ENCODE results near the gene RABL6. TPM values are rescaled to one million over a fixed set of nuclear protein-coding genes. Genes with fewer than 3 reads are reported as not detected.
"Not testable (repeated sequence)": the region's sequence is repeated elsewhere in the genome, so short reads cannot be mapped to it uniquely, and the experiment has no call there.

The RABL6 gene
- polyA plus RNA-seq, 1 experiment, result 35.4 TPM

GRCh38 chr9:136865041-136865767 is 57.5 kb downstream of the RABL6 start:
- POLR2A ChIA-PET, result no interaction called here
- Histone ChIP-seq H3K9me3 (ENCODE audit: control insufficient read depth, insufficient read depth, low read length) (peaks cover 24% of the 10 kb centered on the region), H3K27ac (ENCODE audit: low read depth, low read length) (peak overlapping the region; percentile 2)

GRCh38 chr9:136865768-136866103 is 58.0 kb downstream of the RABL6 start:
- H3K27ac ChIP-seq (ENCODE audit: low read depth, low read length), result no peak overlapping the region
- no peak for DNase-seq (ENCODE audit: low read depth, low spot score)
- ChIA-PET CTCF (no interaction called here), POLR2A (interaction anchor here (0.5 to 1.0 kb wide), 4 partner anchors 16 to 196 kb away, joined by 3 to 5 read pairs (median 4); partner anchors contain the start of gene PAXX)
- H3K27me3 ChIP-seq (ENCODE audit: control insufficient read depth, insufficient read depth, low read length), result no peaks in the 10 kb centered on the region
- no peak for TF ChIP-seq CTCF (IDR thresholded peaks at IDR 0.05; ENCODE audit: low read depth, low read length)
- H3K9me3 ChIP-seq (ENCODE audit: control insufficient read depth, insufficient read depth, low read length), result peaks cover 27% of the 10 kb centered on the region
- H3K4me3 ChIP-seq (ENCODE audit: low read depth, low read length), result peak overlapping the region; percentile 90

More at GRCh38 chr9:136865041-136865767, 57.5 kb downstream of the RABL6 start:
- no peaks in the 10 kb centered on the region for H3K27me3 ChIP-seq (ENCODE audit: control insufficient read depth, insufficient read depth, low read length)
- TF ChIP-seq CTCF (IDR thresholded peaks at IDR 0.05; ENCODE audit: low read depth, low read length), result no peak
- DNase-seq (ENCODE audit: low read depth, low spot score), result no peak
- CTCF ChIA-PET, result no interaction called here
- peak overlapping the region; percentile 90 for H3K4me3 ChIP-seq (ENCODE audit: low read depth, low read length)

- DNase-seq (ENCODE audit: low read depth, low spot score); POLR2A ChIA-PET; CTCF ChIA-PET; H3K27ac ChIP-seq (ENCODE audit: low read depth, low read length); H3K27me3 ChIP-seq (ENCODE audit: control insufficient read depth, insufficient read depth, low read length): not testable (repeated sequence)
- peak overlapping the region; percentile 90 for H3K4me3 ChIP-seq (ENCODE audit: low read depth, low read length)
- H3K9me3 ChIP-seq (ENCODE audit: control insufficient read depth, insufficient read depth, low read length), result peaks cover 32% of the 10 kb centered on the region
These were observed 59.2 kb downstream of the RABL6 start for GRCh38 chr9:136866898-136867421.

GRCh38 chr9:136867480-136867879 is 59.7 kb downstream of the RABL6 start:
- Histone ChIP-seq H3K4me3 (ENCODE audit: low read depth, low read length) (no peak overlapping the region), H3K27me3 (ENCODE audit: control insufficient read depth, insufficient read depth, low read length) (no peaks in the 10 kb centered on the region), H3K9me3 (ENCODE audit: control insufficient read depth, insufficient read depth, low read length) (peaks cover 36% of the 10 kb centered on the region), H3K27ac (ENCODE audit: low read depth, low read length) (no peak overlapping the region)
- no peak for DNase-seq (ENCODE audit: low read depth, low spot score)
- CTCF ChIA-PET, result no interaction called here
- TF ChIP-seq CTCF (IDR thresholded peaks at IDR 0.05; ENCODE audit: low read depth, low read length), result no peak
- POLR2A ChIA-PET, result no interaction called here

GRCh38 chr9:136867917-136868316 is 60.2 kb downstream of the RABL6 start:
- H3K9me3 ChIP-seq (ENCODE audit: control insufficient read depth, insufficient read depth, low read length), result peaks cover 41% of the 10 kb centered on the region
- ChIA-PET CTCF (interaction anchor here (0.6 kb wide), 1 partner anchor 27 kb away, joined by 4 read pairs; no protein-coding TSS in a partner anchor), POLR2A (no interaction called here)
- no peaks in the 10 kb centered on the region for H3K27me3 ChIP-seq (ENCODE audit: control insufficient read depth, insufficient read depth, low read length)
- DNase-seq (ENCODE audit: low read depth, low spot score), result no peak
- no peak for TF ChIP-seq CTCF (IDR thresholded peaks at IDR 0.05; ENCODE audit: low read depth, low read length)
- no peak overlapping the region for H3K4me3 ChIP-seq (ENCODE audit: low read depth, low read length)
- H3K27ac ChIP-seq (ENCODE audit: low read depth, low read length), result no peak overlapping the region
